SK-N-SH treated with all-trans-retinoic acid at 6 μM for 48 hours (cell line): ENCODE measurements around the gene IL17REL.

Experiments used
- CSDC2 ChIP-seq: fragments of 250-450 bp; sonication (Bioruptor Pico); IDR thresholded peaks from 2 replicates; pipeline ENCODE4 v1.5.0; 2020; ENCODE audit warnings: mild to moderate bottlenecking, moderate library complexity
- ISL1 ChIP-seq: fragments of 250-450 bp; sonication (Bioruptor Pico); IDR thresholded peaks from 2 replicates; pipeline ENCODE4 v2.1.2; 2022; ENCODE audit warnings: mild to moderate bottlenecking, moderate library complexity
- PPARA ChIP-seq: fragments of 250-450 bp; sonication (Bioruptor Pico); IDR thresholded peaks from 2 replicates; pipeline ENCODE4 v1.5.0; 2020; ENCODE audit warnings: mild to moderate bottlenecking, borderline replicate concordance
- RARB ChIP-seq: fragments of 250-450 bp; sonication (Bioruptor Pico); IDR thresholded peaks from 2 replicates; pipeline ENCODE4 v1.8.0; 2021; ENCODE audit warnings: mild to moderate bottlenecking, moderate library complexity
- TCF4 ChIP-seq: fragments of 250-450 bp; sonication (Bioruptor Pico); IDR thresholded peaks from 2 replicates; pipeline ENCODE4 v1.8.0; 2021; ENCODE audit warnings: mild to moderate bottlenecking, moderate library complexity, borderline replicate concordance
- ZFP3 ChIP-seq: fragments of 250-450 bp; sonication (Bioruptor Pico); IDR thresholded peaks from 2 replicates; pipeline ENCODE4 v1.5.0; 2020; ENCODE audit warnings: mild to moderate bottlenecking, moderate library complexity
- ZNF565 ChIP-seq: fragments of 450-650 bp; formaldehyde crosslinking; conservative IDR thresholded peaks from 2 replicates; pipeline ENCODE4 v1.5.0; 2020; ENCODE audit warnings: low read depth, mild to moderate bottlenecking, moderate library complexity
- TF ChIP-seq, protein P1 (sequence below): fragments of 250-450 bp; sonication (Bioruptor Pico); IDR thresholded peaks from 2 replicates; pipeline ENCODE4 v1.5.1; 2021; ENCODE audit warnings: mild to moderate bottlenecking, moderate library complexity
- TF ChIP-seq, protein P2 (sequence below): fragments of 250-450 bp; sonication (Bioruptor Pico); IDR thresholded peaks from 2 replicates; pipeline ENCODE4 v1.8.0; 2021; ENCODE audit warnings: low read depth, mild to moderate bottlenecking, moderate library complexity, borderline replicate concordance

DNA sequence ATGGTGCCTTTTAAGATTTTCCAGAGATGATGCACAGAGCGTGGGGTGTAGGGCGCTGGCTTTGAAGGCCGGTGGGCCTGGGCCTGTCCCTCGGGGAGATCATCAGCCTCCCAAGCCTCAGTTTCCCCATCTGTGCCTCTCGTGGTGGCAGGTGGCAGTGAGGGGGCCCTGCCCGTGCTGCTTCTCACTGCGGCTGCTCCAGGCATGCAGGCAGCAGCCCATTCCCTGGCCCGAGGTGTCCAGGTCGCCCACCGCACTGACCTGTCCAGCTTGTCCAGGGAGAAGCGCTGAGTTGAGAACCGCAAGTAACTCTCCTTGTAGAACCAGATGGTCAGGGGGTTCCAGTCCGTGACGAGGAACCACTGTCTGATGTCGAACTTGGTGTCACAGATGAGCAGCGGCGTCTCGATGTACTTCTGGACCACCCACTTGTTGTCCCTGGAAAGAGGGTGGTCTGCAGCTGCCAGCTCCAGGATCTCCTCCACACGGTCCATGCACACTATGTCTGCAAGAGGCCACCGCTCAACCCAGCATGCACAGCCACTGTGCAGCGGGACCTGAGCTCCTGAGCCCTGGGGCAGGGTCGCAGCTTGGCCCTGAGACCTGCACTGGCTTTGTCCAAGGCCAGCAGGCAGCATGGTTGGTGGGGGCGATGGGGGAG lies 20.5 kb upstream of the IL17REL start:
- TF ChIP-seq, protein P1, sequence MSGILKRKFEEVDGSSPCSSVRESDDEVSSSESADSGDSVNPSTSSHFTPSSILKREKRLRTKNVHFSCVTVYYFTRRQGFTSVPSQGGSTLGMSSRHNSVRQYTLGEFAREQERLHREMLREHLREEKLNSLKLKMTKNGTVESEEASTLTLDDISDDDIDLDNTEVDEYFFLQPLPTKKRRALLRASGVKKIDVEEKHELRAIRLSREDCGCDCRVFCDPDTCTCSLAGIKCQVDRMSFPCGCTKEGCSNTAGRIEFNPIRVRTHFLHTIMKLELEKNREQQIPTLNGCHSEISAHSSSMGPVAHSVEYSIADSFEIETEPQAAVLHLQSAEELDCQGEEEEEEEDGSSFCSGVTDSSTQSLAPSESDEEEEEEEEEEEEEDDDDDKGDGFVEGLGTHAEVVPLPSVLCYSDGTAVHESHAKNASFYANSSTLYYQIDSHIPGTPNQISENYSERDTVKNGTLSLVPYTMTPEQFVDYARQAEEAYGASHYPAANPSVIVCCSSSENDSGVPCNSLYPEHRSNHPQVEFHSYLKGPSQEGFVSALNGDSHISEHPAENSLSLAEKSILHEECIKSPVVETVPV (CRISPR knock-in tag) = no peak
- no peak for TF ChIP-seq ISL1 (CRISPR knock-in tag)
- no peak for TF ChIP-seq RARB (CRISPR knock-in tag)
- no peak for TF ChIP-seq CSDC2 (CRISPR knock-in tag)
- no peak for TF ChIP-seq TCF4 (CRISPR knock-in tag)
- TF ChIP-seq PPARA (CRISPR knock-in tag) = no peak
- TF ChIP-seq, protein P2, sequence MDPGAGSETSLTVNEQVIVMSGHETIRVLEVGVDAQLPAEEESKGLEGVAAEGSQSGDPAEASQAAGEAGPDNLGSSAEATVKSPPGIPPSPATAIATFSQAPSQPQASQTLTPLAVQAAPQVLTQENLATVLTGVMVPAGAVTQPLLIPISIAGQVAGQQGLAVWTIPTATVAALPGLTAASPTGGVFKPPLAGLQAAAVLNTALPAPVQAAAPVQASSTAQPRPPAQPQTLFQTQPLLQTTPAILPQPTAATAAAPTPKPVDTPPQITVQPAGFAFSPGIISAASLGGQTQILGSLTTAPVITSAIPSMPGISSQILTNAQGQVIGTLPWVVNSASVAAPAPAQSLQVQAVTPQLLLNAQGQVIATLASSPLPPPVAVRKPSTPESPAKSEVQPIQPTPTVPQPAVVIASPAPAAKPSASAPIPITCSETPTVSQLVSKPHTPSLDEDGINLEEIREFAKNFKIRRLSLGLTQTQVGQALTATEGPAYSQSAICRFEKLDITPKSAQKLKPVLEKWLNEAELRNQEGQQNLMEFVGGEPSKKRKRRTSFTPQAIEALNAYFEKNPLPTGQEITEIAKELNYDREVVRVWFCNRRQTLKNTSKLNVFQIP (CRISPR knock-in tag) = no peak
- no peak for TF ChIP-seq ZNF565
- no peak for TF ChIP-seq ZFP3 (CRISPR knock-in tag)
